PC-9 (cell line): Measurements from ENCODE around the gene RBP4. TPM values are rescaled to one million over a fixed set of nuclear protein-coding genes. Genes with fewer than 3 reads are reported as not detected.

ENCODE experiments used
- BruUV-seq: library from RNA; stranded (reverse); fragments of 400-500 nt; replicated peaks from 2 replicates; lab custom pipeline; 2021; lab: Mats Ljungman, UMichigan
- CTCF ChIA-PET: fragments of 300-600 bp; sonication (Branson Sonifier 250); formaldehyde crosslinking; loops from one replicate; lab custom pipeline; 2022; ENCODE audit warnings: antibody characterized with exemption; lab: Charles Lee
- POLR2A ChIA-PET: fragments of 300-600 bp; sonication (Branson Sonifier 250); formaldehyde crosslinking; loops from one replicate; lab custom pipeline; 2022; ENCODE audit warnings: antibody characterized with exemption; ENCODE audit not compliant: unreplicated experiment; lab: Charles Lee
- DNase-seq, 2 experiments: peaks; one replicate each; pipeline versions ENCODE4 v3.0.0 to v3.0.0-alpha.2; 2015 to 2022; ENCODE audit warnings: mixed read lengths in 1 of 2
- H2AFZ ChIP-seq: fragments of 200-600 bp; sonication (generic); 2 replicates; pipeline ENCODE4 v1.8.1; 2017; ENCODE audit warnings: antibody characterized with exemption
- H3F3A ChIP-seq: fragments of 200-600 bp; sonication (generic); 2 replicates; pipeline ENCODE4 v1.8.1; 2017; ENCODE audit warnings: antibody characterized with exemption, mild to moderate bottlenecking, low read depth; ENCODE audit not compliant: insufficient read depth
- H3K27ac ChIP-seq: fragments of 200-600 bp; sonication (generic); 2 replicates; pipeline ENCODE4 v1.6.1; 2016; ENCODE audit warnings: mixed run types
- H3K27me3 ChIP-seq: fragments of 200-600 bp; sonication (generic); 2 replicates; pipeline ENCODE4 v1.6.1; 2016; ENCODE audit warnings: low read depth, mixed run types; ENCODE audit not compliant: insufficient read depth
- H3K36me3 ChIP-seq: fragments of 200-600 bp; sonication (generic); 2 replicates; pipeline ENCODE4 v1.6.1; 2016; ENCODE audit warnings: low read depth, mixed run types
- H3K4me1 ChIP-seq: fragments of 200-600 bp; sonication (generic); replicated peaks from 2 replicates; pipeline ENCODE4 v1.6.1; 2016; ENCODE audit warnings: mixed run types; ENCODE audit not compliant: insufficient read depth
- H3K4me2 ChIP-seq: fragments of 200-600 bp; sonication (generic); 2 replicates; pipeline ENCODE4 v1.6.1; 2017; ENCODE audit warnings: mixed run types
- H3K4me3 ChIP-seq: fragments of 200-600 bp; sonication (generic); 2 replicates; pipeline ENCODE4 v1.6.1; 2016; ENCODE audit warnings: mixed run types
- H3K79me2 ChIP-seq: fragments of 200-600 bp; sonication (generic); 2 replicates; pipeline ENCODE4 v1.6.1; 2017; ENCODE audit warnings: low read depth, mixed run types
- H3K9me2 ChIP-seq: fragments of 200-600 bp; sonication (generic); 2 replicates; pipeline ENCODE4 v1.8.1; 2017; ENCODE audit warnings: mild to moderate bottlenecking; ENCODE audit not compliant: insufficient read depth
- H3K9me3 ChIP-seq: fragments of 200-600 bp; sonication (generic); 2 replicates; pipeline ENCODE4 v1.8.1; 2016; ENCODE audit warnings: low read depth; ENCODE audit not compliant: insufficient read depth
- H4K20me1 ChIP-seq: fragments of 200-600 bp; sonication (generic); 2 replicates; pipeline ENCODE4 v1.8.1; 2017; ENCODE audit not compliant: insufficient read depth
- EZH2 ChIP-seq: fragments of 200-600 bp; sonication (generic); IDR thresholded peaks from 2 replicates; pipeline ENCODE4 v1.8.0; 2017; ENCODE audit warnings: antibody characterized with exemption, low read depth
- intact Hi-C: fragments of 100-400 bp; cut with micrococcal nuclease; formaldehyde crosslinking; loops from one replicate; pipeline ENCODE4 v1.10.0; 2022; ENCODE audit not compliant: unreplicated experiment
- total RNA-seq: library from RNA; stranded (reverse); gene quantifications from 2 replicates; pipeline ENCODE4 v1.2.3, GENCODE V29; 2021
- TF ChIP-seq, protein P1 (sequence below): fragments of 200-600 bp; sonication (generic); conservative IDR thresholded peaks from 2 replicates; pipeline ENCODE4 v1.6.1; 2017; ENCODE audit warnings: mixed run types, antibody characterized with exemption, mild to moderate bottlenecking, moderate library complexity

The RBP4 gene
- total RNA-seq, 1 experiment from 2014 or later: 0.57 TPM

DNA sequence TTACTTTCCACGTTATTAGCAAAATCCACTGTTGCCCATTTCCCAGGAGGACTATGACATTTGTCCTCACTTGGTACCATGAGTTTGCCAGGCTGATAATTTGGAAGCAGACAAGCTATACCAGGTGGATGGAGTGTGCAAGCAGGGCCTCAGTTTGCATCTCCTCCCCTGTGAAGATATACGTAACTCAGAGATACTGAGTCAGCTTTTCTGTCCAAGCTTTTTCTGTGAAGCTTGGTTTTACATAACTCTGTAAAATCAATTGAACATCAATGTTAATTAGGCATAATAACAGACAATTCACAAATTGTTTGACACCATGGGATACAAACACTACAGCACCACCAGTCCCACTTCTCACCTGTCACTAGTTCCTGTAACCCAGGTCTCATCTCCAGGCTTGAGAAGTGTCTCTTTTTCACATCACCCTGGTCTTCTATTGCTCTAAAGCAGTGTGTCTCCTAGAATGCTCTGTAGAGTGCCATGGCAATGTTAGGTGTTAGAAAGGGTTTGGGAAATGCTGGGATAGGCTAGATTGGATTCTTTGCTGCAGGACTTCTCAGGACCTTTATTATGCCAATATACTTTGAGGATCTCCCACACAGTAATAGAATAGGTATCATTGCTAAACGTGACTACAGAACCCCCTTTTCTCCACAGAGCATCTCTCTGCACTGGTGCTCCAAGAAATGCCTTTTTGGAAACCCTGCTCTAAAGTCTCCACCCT, 20.9 kb downstream of the RBP4 start:
- Histone ChIP-seq H3K27me3 (no peaks in the 10 kb centered on the region), H3K79me2 (no peaks in the 10 kb centered on the region), H2AFZ (no peak overlapping the region), H3K36me3 (0 out of 2 replicates have a peak, but pooled peaks cover 6% of the 10 kb centered on the region), H4K20me1 (no peaks in the 10 kb centered on the region), H3K9me2 (no peaks in the 10 kb centered on the region), H3F3A (peaks cover 11% of the 10 kb centered on the region; the same call in 1 of the 2 replicates), H3K27ac (no peak overlapping the region), H3K9me3 (peaks cover 5% of the 10 kb centered on the region; the same call in 1 of the 2 replicates), H3K4me2 (no peak overlapping the region), H3K4me1 (peaks cover 38% of the 10 kb centered on the region), H3K4me3 (no peak overlapping the region)
- no TSS peak for BruUV-seq
- CTCF ChIA-PET: interaction anchor here (0.5 kb wide), 1 partner anchor 38 kb away, joined by 3 read pairs; no protein-coding TSS in a partner anchor
- TF ChIP-seq, protein P1, sequence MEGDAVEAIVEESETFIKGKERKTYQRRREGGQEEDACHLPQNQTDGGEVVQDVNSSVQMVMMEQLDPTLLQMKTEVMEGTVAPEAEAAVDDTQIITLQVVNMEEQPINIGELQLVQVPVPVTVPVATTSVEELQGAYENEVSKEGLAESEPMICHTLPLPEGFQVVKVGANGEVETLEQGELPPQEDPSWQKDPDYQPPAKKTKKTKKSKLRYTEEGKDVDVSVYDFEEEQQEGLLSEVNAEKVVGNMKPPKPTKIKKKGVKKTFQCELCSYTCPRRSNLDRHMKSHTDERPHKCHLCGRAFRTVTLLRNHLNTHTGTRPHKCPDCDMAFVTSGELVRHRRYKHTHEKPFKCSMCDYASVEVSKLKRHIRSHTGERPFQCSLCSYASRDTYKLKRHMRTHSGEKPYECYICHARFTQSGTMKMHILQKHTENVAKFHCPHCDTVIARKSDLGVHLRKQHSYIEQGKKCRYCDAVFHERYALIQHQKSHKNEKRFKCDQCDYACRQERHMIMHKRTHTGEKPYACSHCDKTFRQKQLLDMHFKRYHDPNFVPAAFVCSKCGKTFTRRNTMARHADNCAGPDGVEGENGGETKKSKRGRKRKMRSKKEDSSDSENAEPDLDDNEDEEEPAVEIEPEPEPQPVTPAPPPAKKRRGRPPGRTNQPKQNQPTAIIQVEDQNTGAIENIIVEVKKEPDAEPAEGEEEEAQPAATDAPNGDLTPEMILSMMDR: no peak
- TF ChIP-seq EZH2: no peak
- intact Hi-C loops: no loop called here
- POLR2A ChIA-PET: no interaction called here
- DNase-seq: no peak

DNA sequence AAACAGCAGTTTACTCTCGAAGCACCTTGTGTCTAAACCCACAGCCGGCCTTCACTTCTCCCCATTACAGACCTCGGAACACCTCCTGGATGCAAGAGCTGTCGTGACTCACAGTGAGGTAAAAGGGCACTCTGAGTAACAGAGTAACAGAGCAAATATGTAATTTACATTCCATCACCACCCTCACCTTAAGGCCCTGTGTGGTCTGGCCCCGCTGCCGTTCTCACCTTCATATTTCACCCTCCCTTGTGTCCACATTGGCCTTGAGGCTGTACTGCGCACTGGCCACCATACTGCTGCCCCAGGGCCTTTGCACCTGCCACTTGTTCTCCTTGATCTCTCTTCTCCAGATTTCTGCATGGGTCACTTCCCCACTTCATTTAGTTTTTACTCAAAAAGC, 21.9 kb downstream of the RBP4 start:
- peak overlapping the region; percentile 88 for H3K27ac ChIP-seq
- peak; percentile 58 to 94 for DNase-seq
- H2AFZ ChIP-seq: peak overlapping the region; percentile 74
- H3F3A ChIP-seq: peaks cover 11% of the 10 kb centered on the region; the same call in 1 of the 2 replicates
- CTCF ChIA-PET: no interaction called here
- no peaks in the 10 kb centered on the region for H3K79me2 ChIP-seq
- intact Hi-C loops: no loop called here
- peaks cover 5% of the 10 kb centered on the region; the same call in 1 of the 2 replicates for H3K9me3 ChIP-seq
- peak overlapping the region; percentile 71 for H3K4me2 ChIP-seq
- peak overlapping the region; percentile 21; the same call in 1 of the 2 replicates for H3K4me3 ChIP-seq
- no TSS peak for BruUV-seq
- POLR2A ChIA-PET: no interaction called here
- H3K27me3 ChIP-seq: no peaks in the 10 kb centered on the region
- no peak for TF ChIP-seq EZH2
- TF ChIP-seq, protein P1: no peak
- H3K9me2 ChIP-seq: no peaks in the 10 kb centered on the region
- 0 out of 2 replicates have a peak, but pooled peaks cover 6% of the 10 kb centered on the region for H3K36me3 ChIP-seq
- H4K20me1 ChIP-seq: no peaks in the 10 kb centered on the region
- H3K4me1 ChIP-seq: peaks cover 34% of the 10 kb centered on the region

DNA sequence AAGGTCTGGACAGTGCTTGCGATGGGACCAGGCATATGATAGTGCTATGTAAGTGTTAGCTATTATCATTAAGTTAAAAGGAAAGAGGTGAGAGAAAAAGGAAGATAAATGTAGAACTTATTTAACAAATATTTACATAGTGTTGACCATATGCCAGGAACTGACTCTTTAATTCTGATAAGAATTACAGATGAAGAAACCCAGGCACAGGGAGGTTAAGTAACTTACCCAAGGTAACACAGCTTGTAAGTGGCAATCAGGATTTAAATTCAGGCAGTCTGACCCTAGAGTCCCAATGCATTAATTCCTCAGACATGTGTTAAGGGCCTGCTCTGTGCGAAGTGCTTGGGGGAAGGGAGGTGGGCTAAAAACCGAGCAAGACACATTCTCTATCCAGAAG, 23.5 kb downstream of the RBP4 start:
- Histone ChIP-seq H3K36me3 (0 out of 2 replicates have a peak, but pooled peaks cover 6% of the 10 kb centered on the region), H3K9me3 (peaks cover 5% of the 10 kb centered on the region; the same call in 1 of the 2 replicates), H3K4me1 (peaks cover 33% of the 10 kb centered on the region), H3K27ac (peak overlapping the region; percentile 26), H3K9me2 (no peaks in the 10 kb centered on the region), H4K20me1 (no peaks in the 10 kb centered on the region), H3K79me2 (no peaks in the 10 kb centered on the region), H3K4me2 (no peak overlapping the region; the same call in 1 of the 2 replicates), H3F3A (peaks cover 11% of the 10 kb centered on the region; the same call in 1 of the 2 replicates), H3K27me3 (no peaks in the 10 kb centered on the region), H2AFZ (no peak overlapping the region), H3K4me3 (no peak overlapping the region)
- ChIA-PET POLR2A (no interaction called here), CTCF (no interaction called here)
- BruUV-seq: no TSS peak
- DNase-seq: no peak
- TF ChIP-seq, protein P1: no peak
- no peak for TF ChIP-seq EZH2
- intact Hi-C loops: no loop called here
